Bone marrow (tissue), 2 donors: ENCODE data around the gene FAT1.
"Not testable (repeated sequence)": the region's sequence is repeated elsewhere in the genome, so short reads cannot be mapped to it uniquely, and the experiment has no call there.

Experiments
- DNase-seq, 2 donors: peaks; one replicate each; lab custom pipeline; 2025; lab: John Stamatoyannopoulos, UW

Gene FAT1

DNA sequence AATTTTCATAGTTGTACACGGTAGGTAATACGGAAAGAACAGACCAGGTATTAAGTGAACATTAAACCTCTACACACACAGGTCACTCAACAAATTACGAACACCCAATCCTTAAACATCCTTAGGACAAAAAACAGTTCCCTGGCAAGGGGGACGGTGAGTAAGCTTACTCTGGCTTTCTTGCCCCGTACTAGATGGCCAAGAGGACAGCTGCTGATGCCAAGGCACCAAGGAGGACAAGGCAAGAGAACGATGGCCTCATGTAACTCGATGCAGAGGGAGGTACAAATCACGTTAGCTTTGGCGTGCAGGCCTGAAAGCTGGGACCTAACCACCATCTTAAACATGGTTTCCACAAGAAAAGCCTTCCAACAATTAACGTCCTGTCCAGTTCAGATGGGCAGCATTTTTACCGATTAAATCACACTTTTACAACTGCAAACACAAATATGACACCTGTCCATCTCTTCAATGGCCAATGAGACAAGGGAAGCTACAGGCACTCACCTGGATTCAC lies 23.7 kb downstream of the FAT1 start:
- DNase-seq = no peak

- DNase-seq = no peak
Measured at GRCh38 chr4:186699298-186699697, 24.4 kb downstream of the FAT1 start.

GRCh38 chr4:186698525-186698924 lies 25.1 kb downstream of the FAT1 start:
- DNase-seq = no peak

GRCh38 chr4:186698028-186698427 lies 25.6 kb downstream of the FAT1 start:
- DNase-seq = no peak

GRCh38 chr4:186695392-186695791 lies 28.3 kb downstream of the FAT1 start:
- no peak for DNase-seq

GRCh38 chr4:186693894-186694293 lies 29.8 kb downstream of the FAT1 start:
- no peak for DNase-seq

GRCh38 chr4:186693159-186693815 lies 30.4 kb downstream of the FAT1 start:
- no peak for DNase-seq

DNA sequence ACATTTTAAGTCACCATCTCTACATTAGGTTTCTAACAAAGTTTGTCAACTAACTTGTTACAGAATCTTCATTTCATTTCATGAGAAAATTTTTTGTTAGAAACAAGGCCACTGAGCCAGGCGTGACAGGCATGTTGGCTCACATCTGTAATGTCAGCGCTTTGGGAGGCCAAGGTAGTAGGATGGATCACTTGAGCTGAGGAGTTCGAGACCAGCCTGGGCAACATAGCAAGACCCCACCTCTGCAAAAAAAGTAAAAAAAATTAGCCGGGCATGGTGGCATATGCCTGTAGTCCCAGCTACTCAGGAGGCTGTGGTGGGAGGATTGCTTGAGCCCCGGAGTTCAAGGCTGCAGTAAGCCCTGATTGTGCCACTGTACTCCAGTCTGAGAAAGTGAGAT lies 32.3 kb downstream of the FAT1 start:
- no peak for DNase-seq

GRCh38 chr4:186689476-186689875 lies 34.2 kb downstream of the FAT1 start:
- DNase-seq = no peak

GRCh38 chr4:186688150-186688943 lies 35.3 kb downstream of the FAT1 start:
- DNase-seq = no peak

- no peak for DNase-seq
Measured at GRCh38 chr4:186687265-186687664, 36.4 kb downstream of the FAT1 start.

- no peak for DNase-seq
Measured at GRCh38 chr4:186685767-186686183, 37.9 kb downstream of the FAT1 start.

DNA sequence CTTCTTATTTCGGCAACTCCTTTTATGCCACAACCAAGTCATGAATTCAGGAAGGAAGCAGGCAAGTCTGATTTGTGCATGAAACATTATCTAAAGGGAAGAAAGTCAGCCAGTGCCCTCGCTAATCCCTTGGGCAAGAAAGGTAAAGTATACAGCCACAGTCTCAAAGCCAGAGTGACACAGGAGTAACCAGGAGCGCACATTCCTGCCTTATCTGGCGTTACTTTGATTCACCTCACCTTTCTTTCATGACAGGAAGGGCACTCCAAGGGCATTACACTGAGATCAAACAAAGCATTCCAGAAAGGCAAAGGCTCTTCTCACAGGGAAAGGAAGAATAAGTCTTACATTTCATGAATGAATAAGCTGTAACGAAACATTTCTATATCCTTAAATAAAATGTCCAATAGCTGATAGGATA lies 38.8 kb downstream of the FAT1 start:
- no peak for DNase-seq

DNA sequence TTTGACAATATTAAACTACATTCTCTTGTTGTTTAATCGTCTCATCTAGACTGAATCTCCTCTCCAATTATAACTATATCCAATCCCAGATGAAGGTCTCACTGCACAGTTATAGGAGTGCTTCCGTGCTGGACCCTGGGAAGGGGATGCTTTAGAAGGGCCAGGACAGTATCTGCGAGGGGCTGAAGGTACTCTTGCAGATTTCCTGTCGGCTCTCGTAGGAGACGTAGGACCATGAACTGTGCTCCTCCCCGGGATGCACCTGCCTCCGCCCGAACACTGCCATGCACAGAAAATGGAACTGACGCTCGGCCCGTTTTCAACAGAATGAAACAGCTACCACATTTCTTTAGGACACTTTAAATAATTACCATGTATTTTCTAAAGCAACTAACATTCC lies 39.4 kb downstream of the FAT1 start:
- DNase-seq = no peak

- DNase-seq = no peak
Measured at GRCh38 chr4:186680641-186681040, 43.0 kb downstream of the FAT1 start.

GRCh38 chr4:186676531-186677161 lies 47.0 kb downstream of the FAT1 start:
- no peak for DNase-seq

DNA sequence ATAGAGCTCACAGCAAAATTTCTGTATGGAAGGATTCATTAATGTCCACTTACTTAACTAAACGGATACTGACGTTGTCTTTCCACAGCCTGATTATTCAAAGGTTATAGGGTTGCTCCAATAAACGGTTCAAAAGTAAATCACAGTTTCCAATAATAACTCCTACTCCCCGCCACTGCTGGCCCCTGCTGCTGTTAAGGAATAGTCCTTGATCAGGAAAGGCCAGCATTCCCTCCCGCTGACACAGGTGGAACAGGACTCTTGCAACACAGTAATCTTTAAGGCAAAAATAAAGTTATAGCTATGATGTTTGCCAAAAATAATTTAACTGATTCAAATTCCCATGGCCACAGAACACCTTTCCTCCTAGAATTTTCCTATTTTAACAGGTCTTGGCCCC lies 53.9 kb downstream of the FAT1 start:
- no peak for DNase-seq

DNA sequence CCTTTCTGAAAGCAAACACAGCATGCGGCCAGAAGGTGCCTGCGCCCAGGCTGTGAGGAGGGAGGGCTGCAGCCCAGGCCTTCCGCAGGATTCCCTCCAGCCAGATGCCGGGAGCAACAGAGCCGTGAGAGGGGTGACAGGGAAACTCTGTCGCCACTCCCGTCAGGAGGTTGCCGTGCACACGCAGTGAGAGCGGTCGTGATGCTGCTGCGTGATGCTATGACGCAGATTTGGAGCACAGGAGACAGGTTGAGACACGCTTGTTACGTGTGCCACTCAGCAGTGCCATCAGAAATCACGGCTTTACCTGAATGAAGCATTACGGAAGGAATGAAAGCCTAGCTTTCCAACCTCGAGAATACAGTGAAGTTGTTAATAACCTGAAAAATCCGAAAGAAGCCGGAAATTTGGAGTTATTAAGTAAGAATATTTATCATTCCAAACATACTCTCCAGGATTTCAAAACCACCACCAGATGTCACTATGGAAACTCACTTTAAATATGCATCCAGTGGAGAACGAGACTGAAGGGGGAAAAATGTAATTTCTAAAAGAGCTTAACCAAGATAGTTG lies 54.4 kb downstream of the FAT1 start:
- DNase-seq = no peak

DNA sequence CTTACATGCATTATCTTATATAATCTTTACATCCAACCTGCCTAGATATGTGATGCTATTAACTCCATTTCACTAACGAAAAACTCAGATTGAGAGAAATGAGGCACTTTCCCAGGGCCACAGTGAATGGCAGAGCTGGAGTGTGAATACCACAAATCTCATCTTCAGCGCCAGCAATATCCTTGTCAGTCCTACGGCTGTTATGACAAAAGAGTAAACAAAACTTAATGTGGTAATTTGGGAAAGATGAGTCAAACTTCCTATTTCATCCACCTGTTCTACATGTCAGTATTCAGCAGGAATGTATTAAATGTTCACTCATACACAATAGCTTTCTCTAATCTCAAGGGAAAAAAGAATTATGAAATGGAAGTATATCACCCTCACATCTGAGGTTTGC lies 56.9 kb downstream of the FAT1 start:
- DNase-seq = no peak

GRCh38 chr4:186666252-186666651 lies 57.4 kb downstream of the FAT1 start:
- DNase-seq = no peak

- no peak for DNase-seq
Measured at GRCh38 chr4:186660403-186660802, 63.3 kb downstream of the FAT1 start.

- no peak for DNase-seq
Measured at GRCh38 chr4:186659935-186660334, 63.7 kb downstream of the FAT1 start.

DNA sequence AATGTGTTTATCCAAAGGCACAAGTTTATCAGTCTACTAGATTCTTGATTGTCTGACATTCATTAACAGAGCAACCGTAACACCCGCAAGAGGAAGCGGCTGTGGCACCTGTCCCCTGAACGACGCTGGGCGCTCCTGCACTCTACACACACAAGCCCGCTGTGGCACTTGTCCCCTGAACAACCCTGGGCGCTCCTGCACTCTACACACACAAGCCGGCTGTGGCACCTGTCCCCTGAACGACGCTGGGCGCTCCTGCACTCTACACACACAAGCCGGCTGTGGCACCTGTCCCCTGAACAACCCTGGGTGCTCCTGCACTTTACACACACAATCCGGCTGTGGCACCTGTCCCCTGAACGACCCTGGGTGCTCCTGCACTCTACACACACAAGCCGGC lies 64.2 kb downstream of the FAT1 start:
- not testable (repeated sequence) for DNase-seq
